Activated CD8-positive, alpha-beta memory T cell treated with anti-CD3 and anti-CD28 coated beads, Interleukin-2, amount 50 U/mL, for 48 hours (primary cell): ENCODE results near the gene KRTAP10-2.
"Not testable (repeated sequence)": the region's sequence is repeated elsewhere in the genome, so short reads cannot be mapped to it uniquely, and the experiment has no call there.

ENCODE experiments used
- DNase-seq: peaks from one replicate; pipeline ENCODE4 v3.0.0-alpha.2; 2020

KRTAP10-2 gene

DNA sequence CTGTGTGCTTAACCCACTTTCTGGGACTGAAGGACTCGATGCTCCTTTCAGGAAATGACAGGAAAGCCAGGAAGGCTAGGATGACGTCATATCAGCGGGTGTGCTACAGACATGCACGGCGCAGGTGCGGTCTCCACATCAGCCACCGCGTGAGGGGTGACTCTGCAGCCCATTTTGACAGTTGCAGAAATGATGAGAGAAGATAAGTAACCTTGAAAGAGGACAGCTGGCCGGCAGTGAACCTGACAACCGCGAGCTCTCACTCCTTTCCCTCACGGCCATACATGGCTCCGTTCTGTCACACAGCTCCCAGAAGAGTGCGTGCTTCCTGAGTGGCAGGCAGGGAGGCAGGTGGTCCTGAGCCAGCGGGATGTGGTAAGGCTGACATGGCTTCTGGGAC lies 30.8 kb upstream of the KRTAP10-2 start:
- no peak for DNase-seq

- DNase-seq = no peak
Measured at GRCh38 chr21:44581158-44581557, 29.9 kb upstream of the KRTAP10-2 start.

- not testable (repeated sequence) for DNase-seq
Measured at GRCh38 chr21:44580231-44580821, 29.0 kb upstream of the KRTAP10-2 start, which contains the start of gene KRTAP10-5. Gene KRTAP10-5 (minus strand): TSS chr21:44580604. CDS start chr21:44580578, 26 bp downstream.

- no peak for DNase-seq
Measured at GRCh38 chr21:44579833-44580144, 28.5 kb upstream of the KRTAP10-2 start.

GRCh38 chr21:44579056-44579832 lies 27.9 kb upstream of the KRTAP10-2 start:
- DNase-seq = no peak

- no peak for DNase-seq
Measured at GRCh38 chr21:44578371-44579055, 27.2 kb upstream of the KRTAP10-2 start.

DNA sequence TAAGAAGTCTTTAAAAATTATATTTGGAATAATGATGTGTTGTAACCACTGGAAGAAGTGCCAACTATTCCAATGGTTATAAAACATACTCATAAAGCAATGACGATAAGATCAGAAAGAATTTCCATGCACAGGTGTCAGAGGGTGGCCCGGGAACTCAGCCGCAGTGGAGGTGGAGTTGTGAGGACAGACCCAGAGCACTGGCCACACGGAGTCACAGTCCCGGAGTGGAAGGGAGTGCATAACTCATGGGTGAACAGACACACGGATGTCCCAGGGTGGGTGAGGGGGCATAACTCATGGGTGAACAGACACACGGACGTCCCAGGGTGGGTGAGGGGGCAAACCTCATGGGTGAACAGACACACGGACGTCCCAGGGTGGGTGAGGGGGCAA lies 24.7 kb upstream of the KRTAP10-2 start:
- no peak for DNase-seq

DNA sequence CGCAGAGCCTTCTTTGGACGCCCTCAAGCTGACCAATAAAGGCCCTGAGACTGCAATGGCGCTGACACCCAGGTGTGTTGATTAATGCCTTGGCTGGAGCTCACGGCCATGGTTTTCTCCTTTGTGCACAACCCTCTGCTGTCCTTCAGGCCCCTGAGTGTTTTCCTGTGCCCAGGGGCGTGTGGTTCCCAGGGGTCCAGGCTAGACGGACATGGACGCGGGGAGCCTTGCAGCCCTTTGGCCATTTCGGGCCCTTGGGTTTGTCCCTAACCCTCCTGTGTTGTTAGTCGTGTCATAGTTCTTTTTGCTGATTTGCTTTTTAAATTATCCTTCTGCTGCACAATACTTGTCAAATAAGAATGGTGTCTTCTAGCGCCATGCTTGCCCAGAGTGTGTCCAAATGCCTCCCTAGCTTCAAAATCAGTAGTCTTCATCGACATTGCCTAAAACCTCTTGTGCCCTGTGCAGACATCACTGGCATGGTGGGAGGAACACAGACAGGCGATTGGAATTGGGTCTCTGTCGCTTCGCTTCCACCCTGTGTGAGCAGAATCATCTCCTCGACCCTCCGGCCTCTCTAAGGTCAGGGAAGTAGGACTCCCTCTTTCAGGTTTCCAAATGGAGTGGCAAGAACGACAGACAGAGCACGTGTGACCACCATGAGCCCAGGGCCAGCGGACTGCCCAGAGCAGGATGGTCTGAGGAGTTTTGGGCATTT lies 24.2 kb upstream of the KRTAP10-2 start:
- DNase-seq = no peak

DNA sequence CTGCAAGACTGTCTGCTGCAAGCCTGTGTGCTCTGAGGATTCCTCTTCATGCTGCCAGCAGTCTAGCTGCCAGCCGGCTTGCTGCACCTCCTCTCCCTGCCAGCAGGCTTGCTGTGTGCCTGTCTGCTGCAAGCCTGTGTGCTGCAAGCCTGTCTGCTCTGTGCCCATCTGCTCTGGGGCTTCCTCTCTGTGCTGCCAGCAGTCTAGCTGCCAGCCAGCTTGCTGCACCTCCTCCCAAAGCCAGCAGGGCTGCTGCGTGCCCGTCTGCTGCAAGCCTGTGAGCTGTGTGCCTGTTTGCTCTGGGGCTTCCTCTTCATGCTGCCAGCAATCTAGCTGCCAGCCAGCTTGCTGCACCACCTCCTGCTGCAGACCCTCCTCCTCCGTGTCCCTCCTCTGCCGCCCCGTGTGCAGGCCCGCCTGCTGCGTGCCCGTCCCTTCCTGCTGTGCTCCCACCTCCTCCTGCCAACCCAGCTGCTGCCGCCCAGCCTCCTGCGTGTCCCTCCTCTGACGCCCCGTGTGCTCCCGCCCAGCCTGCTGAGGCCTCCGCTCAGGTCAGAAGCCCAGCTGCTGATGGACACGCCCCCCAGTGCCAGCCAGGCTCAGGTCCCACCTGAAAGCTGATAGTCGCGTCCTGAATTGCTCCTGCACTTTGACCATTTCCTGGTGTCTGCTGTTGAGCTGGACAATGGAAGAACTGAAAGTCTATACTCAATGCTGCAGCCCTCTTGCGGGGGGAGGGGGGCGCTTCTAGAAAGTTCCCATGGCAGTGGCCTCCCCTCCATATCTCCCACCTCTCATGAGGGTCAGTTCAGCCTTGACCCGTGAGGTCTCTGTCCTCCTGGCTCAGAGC lies 23.4 kb upstream of the KRTAP10-2 start:
- DNase-seq = no peak

DNA sequence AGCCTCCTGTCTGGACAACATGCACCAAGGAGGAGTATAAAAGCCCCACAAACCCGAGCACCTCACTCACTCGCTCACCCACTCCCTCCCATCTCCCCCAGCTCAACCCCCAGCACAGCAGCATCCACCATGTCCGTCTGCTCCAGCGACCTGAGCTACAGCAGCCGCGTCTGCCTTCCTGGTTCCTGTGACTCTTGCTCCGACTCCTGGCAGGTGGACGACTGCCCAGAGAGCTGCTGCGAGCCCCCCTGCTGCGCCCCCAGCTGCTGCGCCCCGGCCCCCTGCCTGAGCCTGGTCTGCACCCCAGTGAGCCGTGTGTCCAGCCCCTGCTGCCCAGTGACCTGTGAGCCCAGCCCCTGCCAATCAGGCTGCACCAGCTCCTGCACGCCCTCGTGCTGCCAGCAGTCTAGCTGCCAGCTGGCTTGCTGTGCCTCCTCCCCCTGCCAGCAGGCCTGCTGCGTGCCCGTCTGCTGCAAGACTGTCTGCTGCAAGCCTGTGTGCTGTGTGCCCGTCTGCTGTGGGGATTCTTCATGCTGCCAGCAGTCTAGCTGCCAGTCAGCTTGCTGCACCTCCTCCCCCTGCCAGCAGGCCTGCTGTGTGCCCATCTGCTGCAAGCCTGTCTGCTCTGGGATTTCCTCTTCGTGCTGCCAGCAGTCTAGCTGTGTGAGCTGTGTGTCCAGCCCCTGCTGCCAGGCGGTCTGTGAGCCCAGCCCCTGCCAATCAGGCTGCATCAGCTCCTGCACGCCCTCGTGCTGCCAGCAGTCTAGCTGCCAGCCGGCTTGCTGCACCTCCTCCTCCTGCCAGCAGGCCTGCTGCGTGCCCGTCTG lies 22.5 kb upstream of the KRTAP10-2 start, which contains the start of gene KRTAP10-4:
KRTAP10-4 (plus strand) TSS at position 100 of the 827 bp plus-strand sequence; CDS start at position 130, 30 bp downstream.
- DNase-seq = not testable (repeated sequence)

GRCh38 chr21:44572959-44573583 lies 21.8 kb upstream of the KRTAP10-2 start:
- DNase-seq = no peak

- peak; percentile 42 for DNase-seq
Measured at GRCh38 chr21:44571844-44572782, 20.8 kb upstream of the KRTAP10-2 start.

DNA sequence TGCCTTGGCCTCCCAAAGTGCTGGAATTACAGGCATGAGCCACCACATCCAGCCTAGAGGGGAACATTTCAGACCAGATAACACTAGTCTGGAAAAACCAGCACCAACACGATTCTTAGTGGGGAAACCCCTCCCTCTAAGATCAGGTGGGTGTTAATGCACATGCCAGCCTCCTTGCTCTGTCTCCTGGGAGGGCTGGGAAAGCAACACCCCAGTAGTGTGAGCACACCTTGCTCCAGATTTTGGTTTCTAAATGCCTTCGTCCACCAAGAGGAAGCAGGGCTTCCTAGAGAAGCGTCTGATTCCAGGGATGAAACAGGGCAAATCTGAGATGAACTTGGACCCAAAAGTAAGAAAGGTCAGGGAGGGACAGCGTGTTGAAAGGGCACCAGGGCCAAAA lies 20.0 kb upstream of the KRTAP10-2 start:
- no peak for DNase-seq

DNA sequence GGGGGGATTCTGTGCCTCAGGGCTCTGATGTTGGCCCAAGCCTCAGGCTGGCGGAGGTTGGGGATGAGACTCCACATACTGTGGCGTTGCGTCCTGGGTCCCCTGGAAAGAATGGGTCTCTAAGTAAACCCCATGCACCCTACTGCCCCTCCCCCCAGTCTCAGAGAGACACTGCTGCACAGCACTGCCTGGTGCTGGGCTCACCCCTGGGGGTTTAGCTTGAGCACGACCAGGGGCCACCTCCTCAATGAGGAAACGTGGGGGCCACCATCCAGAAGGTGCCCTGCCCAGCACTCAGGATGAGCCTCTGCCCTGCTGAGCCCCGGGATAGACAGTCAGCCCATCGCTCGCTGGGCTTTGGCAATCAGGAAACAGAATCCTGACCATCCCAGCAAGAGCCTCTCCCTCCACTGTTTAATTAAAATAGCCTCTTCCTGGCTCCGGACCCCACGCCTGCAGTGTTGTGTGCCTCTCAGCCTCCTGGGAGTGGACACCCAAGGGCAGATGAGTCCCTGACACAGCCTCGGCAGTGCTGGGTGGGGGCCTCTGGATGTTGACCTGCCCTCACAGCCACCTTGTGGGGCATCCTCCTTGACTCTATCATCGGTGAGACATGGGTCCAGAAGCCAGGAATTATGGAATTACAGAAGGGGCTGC lies 18.7 kb upstream of the KRTAP10-2 start:
- DNase-seq = peak; percentile 36

- DNase-seq = no peak
Measured at GRCh38 chr21:44568667-44569556, 17.6 kb upstream of the KRTAP10-2 start.

GRCh38 chr21:44568261-44568660 lies 17.0 kb upstream of the KRTAP10-2 start:
- DNase-seq = no peak

DNA sequence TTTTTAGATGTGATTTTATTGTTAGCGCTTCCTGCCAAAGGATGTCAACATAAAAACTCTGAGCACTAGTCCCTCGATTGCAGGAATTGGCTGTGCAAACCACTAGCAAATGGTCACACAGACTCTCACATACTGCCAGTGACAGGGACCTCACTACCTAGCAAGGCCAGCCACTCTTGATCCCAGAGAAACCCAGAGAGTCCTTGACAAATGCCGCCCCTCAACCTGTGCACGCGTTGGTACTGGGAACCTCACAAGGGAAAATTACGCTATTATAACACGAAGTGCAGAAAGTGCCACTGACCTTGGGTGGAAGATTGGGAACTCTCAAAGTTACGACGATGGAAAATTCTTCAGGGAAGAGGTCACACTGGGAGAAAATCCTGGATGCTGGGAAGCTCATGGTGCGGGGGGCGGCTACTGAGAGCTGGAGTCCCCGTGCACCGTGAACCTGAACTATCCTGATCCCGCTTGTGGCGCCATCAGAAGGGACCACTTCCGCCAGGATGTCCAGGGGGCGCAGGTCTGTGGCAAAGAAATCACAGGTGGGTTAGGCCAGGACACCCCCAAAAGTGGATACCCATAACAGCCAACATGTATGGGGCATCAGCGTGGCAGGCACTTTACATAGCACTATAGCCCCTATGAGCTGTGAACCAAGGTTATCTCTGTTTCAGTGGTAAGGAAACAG lies 16.3 kb upstream of the KRTAP10-2 start:
- no peak for DNase-seq
